Measurements from ENCODE around the gene TRAPPC8. TPM values are rescaled to one million over a fixed set of nuclear protein-coding genes. Genes with fewer than 3 reads are reported as not detected.

The TRAPPC8 gene, protein sequence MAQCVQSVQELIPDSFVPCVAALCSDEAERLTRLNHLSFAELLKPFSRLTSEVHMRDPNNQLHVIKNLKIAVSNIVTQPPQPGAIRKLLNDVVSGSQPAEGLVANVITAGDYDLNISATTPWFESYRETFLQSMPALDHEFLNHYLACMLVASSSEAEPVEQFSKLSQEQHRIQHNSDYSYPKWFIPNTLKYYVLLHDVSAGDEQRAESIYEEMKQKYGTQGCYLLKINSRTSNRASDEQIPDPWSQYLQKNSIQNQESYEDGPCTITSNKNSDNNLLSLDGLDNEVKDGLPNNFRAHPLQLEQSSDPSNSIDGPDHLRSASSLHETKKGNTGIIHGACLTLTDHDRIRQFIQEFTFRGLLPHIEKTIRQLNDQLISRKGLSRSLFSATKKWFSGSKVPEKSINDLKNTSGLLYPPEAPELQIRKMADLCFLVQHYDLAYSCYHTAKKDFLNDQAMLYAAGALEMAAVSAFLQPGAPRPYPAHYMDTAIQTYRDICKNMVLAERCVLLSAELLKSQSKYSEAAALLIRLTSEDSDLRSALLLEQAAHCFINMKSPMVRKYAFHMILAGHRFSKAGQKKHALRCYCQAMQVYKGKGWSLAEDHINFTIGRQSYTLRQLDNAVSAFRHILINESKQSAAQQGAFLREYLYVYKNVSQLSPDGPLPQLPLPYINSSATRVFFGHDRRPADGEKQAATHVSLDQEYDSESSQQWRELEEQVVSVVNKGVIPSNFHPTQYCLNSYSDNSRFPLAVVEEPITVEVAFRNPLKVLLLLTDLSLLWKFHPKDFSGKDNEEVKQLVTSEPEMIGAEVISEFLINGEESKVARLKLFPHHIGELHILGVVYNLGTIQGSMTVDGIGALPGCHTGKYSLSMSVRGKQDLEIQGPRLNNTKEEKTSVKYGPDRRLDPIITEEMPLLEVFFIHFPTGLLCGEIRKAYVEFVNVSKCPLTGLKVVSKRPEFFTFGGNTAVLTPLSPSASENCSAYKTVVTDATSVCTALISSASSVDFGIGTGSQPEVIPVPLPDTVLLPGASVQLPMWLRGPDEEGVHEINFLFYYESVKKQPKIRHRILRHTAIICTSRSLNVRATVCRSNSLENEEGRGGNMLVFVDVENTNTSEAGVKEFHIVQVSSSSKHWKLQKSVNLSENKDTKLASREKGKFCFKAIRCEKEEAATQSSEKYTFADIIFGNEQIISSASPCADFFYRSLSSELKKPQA (N-terminal part only)
- total RNA-seq (2021) (34.1 and 37.9 TPM in 2 replicates), Bru-seq, nascent RNA (percentile 87 among the genes with signal in this experiment), BruChase-seq, experiment 1, labeled RNA remaining after a 2-hour chase (percentile 85 among the genes with signal in this experiment), BruChase-seq, experiment 2, labeled RNA remaining after a 6-hour chase (percentile 84 among the genes with signal in this experiment)
- long read RNA-seq, full-length matches to known transcripts, result 1 of 6 reads
- long read RNA-seq, partial matches to known transcripts, result 2 of 6 reads
- long read RNA-seq, other reads (novel, unspliced or antisense), result 3 of 6 reads

DNA sequence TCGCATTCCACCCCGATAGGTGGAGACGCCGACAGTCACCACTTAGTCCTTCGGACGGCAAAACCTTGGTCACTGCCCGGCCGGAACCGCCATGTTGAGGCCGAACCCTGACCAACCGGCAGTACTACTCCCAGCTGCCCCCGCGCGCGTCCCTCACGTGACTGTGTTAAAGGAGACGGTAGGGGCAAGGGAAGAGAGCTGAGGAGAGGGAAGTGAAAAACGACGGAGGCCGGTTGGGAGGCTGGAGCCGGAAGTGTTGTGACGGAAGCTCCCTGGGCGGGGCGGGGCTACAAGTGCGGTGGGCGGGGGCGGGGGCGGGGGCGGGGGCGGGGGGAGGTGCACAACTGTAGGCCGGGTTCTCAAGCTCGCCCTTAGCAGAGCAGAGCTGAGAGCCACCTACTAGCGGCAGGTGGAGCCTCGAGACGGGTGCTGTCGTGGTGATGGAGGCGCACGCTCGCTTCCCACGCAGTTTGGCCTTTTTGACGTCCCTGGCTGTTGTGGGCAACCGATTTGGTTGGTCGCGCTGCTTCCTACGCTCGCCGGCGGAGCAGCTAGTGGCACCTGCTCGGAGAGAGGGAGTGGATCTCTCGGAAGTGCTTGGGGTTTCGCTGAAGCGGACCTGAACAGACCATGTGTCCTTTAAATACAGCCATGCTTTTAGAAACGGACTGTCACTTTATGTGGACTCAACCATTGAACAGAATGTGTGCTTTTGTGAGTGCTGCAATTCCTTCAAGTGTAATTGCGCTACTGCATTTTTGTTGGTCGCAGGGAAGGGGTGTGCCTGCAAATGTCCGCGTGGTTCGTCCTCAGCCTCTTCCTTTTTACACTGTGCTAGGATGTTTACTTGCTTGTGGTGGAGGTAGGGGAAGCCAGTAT, at the start of gene TRAPPC8:
Gene TRAPPC8 (minus strand): TSS at position 130 of the 879 bp plus-strand sequence. CDS start 364 bp downstream, outside the sequence.
- Histone ChIP-seq H3K27me3 (replicated peaks; ENCODE audit: insufficient read depth, low read depth, low read length, poor library complexity) (no peaks in the 10 kb centered on the region), H3K27ac (ENCODE audit: low read depth, low read length, poor library complexity, severe bottlenecking) (peak within 1 kb of the TSS; percentile 93), H3K9me3 (ENCODE audit: low read depth, low read length, poor library complexity, severe bottlenecking) (no peaks in the 10 kb centered on the region), H3K4me3 (ENCODE audit: low read depth, low read length, poor library complexity, severe bottlenecking) (peak within 1 kb of the TSS; percentile 100), H3K36me3 (ENCODE audit: insufficient read depth, low read length, poor library complexity, severe bottlenecking) (no peaks in the 10 kb centered on the region), H3K4me1 (ENCODE audit: insufficient read depth, low read length, poor library complexity, severe bottlenecking) (peaks cover 5% of the 10 kb centered on the region)
- ChIA-PET POLR2A (ENCODE audit: low non-redundant PET) (interaction anchor here (0.6 kb wide), 1 partner anchor 12 kb away, joined by 3 read pairs; no protein-coding TSS in a partner anchor), CTCF (no interaction called here)
- TSS peak; percentile 73 for BruUV-seq (replicated peaks)
- DNase-seq (ENCODE audit: low spot score), result peak; percentile 98
- intact Hi-C loops (cut with micrococcal nuclease; ENCODE audit: unreplicated experiment), result loop anchor here (10.0 kb wide), 1 partner anchor 142 kb away; no protein-coding TSS in a partner anchor
- TF ChIP-seq, protein P1, sequence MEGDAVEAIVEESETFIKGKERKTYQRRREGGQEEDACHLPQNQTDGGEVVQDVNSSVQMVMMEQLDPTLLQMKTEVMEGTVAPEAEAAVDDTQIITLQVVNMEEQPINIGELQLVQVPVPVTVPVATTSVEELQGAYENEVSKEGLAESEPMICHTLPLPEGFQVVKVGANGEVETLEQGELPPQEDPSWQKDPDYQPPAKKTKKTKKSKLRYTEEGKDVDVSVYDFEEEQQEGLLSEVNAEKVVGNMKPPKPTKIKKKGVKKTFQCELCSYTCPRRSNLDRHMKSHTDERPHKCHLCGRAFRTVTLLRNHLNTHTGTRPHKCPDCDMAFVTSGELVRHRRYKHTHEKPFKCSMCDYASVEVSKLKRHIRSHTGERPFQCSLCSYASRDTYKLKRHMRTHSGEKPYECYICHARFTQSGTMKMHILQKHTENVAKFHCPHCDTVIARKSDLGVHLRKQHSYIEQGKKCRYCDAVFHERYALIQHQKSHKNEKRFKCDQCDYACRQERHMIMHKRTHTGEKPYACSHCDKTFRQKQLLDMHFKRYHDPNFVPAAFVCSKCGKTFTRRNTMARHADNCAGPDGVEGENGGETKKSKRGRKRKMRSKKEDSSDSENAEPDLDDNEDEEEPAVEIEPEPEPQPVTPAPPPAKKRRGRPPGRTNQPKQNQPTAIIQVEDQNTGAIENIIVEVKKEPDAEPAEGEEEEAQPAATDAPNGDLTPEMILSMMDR (conservative IDR thresholded peaks at IDR 0.05; ENCODE audit: low read depth, low read length), result no peak
- TF ChIP-seq EZH2 (IDR thresholded peaks at IDR 0.05; ENCODE audit: borderline replicate concordance, low read depth, low read length, poor library complexity, severe bottlenecking), result no peak

DNA sequence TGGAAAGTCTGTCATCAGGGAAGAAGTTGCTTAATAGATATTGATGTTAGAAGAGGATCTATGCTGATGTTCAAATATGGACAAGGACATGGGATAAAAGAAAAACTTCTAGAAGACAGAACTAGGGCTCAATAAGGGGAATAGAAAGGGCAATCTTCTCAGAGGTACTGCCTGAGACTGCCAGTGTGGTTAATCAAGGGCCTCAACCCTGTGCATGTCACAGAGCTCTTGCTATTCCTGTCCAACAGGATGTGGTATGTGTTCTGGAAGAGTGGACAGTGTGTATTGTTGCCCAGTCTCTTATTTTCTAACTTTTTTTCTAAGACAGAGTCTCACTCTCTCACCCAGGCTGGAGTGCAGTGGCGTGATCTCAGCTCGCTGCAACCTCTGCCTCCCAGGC, 47.9 kb upstream of the TRAPPC8 start:
- ChIA-PET CTCF (interaction anchor here (0.7 kb wide), 1 partner anchor 14 kb away, joined by 3 read pairs; no protein-coding TSS in a partner anchor), POLR2A (ENCODE audit: low non-redundant PET) (no interaction called here)
- no peaks in the 10 kb centered on the region for H3K4me1 ChIP-seq (ENCODE audit: insufficient read depth, low read length, poor library complexity, severe bottlenecking)
- intact Hi-C loops (cut with micrococcal nuclease; ENCODE audit: unreplicated experiment), result no loop called here
- no peak for TF ChIP-seq EZH2 (IDR thresholded peaks at IDR 0.05; ENCODE audit: borderline replicate concordance, low read depth, low read length, poor library complexity, severe bottlenecking)
- TF ChIP-seq, protein P1 (conservative IDR thresholded peaks at IDR 0.05; ENCODE audit: low read depth, low read length), result no peak
- no peaks in the 10 kb centered on the region for H3K27me3 ChIP-seq (replicated peaks; ENCODE audit: insufficient read depth, low read depth, low read length, poor library complexity)
- no peaks in the 10 kb centered on the region for H3K9me3 ChIP-seq (ENCODE audit: low read depth, low read length, poor library complexity, severe bottlenecking)
- no peak overlapping the region for H3K27ac ChIP-seq (ENCODE audit: low read depth, low read length, poor library complexity, severe bottlenecking)
- BruUV-seq (replicated peaks), result no TSS peak
- DNase-seq (ENCODE audit: low spot score), result no peak
- no peaks in the 10 kb centered on the region for H3K36me3 ChIP-seq (ENCODE audit: insufficient read depth, low read length, poor library complexity, severe bottlenecking)
- no peak overlapping the region for H3K4me3 ChIP-seq (ENCODE audit: low read depth, low read length, poor library complexity, severe bottlenecking)
